ENCODE data around the gene TPRG1L.

The TPRG1L gene

GRCh38 chr1:3660704-3661103, 35.9 kb downstream of the TPRG1L start:
- DNase-seq: no peak

DNA sequence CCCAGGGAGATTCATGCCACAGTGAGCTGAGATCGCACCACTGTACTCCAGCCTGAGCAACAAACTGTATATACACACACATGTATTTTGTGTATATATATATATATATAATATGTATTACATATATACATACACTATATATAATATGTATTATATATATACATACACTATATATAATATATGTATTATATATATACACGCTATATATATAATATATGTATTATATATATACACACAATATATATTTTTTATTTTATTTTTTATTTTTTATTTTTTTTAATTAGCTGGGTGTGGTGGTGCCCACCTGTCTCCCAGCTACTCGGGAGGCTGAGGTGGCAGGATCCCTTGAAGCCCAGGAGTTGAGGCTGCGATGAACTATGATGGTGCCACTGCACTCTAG, 36.8 kb downstream of the TPRG1L start:
- no peak for DNase-seq

DNA sequence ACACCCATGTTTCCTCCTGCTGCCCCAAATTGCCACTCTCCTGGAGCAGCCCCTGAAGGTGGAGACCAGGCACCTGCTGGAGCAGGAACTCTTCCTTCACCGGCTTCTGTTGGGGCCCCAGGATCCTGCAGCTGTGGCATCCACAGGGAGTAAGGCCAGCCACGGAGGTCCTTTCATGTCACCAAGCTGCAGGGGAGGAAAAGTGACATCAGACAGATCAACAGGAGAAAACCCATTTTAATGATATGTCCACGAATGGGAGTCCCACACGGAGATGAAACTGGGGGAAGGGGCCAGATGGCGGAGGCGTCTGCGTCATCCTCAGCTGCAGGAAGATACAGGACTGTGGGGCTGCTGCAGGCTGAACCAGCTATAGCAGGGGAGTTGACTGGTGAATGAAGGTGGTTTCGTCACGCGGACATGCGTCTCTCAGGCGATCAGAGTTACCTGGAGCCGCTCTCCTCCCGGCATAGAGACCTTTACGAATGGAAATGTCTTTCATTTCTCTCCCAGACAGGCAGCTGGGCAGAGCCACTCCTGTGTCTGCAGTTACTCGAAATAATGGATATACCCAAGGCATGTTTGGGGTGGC, 37.4 kb downstream of the TPRG1L start:
- no peak for DNase-seq

DNA sequence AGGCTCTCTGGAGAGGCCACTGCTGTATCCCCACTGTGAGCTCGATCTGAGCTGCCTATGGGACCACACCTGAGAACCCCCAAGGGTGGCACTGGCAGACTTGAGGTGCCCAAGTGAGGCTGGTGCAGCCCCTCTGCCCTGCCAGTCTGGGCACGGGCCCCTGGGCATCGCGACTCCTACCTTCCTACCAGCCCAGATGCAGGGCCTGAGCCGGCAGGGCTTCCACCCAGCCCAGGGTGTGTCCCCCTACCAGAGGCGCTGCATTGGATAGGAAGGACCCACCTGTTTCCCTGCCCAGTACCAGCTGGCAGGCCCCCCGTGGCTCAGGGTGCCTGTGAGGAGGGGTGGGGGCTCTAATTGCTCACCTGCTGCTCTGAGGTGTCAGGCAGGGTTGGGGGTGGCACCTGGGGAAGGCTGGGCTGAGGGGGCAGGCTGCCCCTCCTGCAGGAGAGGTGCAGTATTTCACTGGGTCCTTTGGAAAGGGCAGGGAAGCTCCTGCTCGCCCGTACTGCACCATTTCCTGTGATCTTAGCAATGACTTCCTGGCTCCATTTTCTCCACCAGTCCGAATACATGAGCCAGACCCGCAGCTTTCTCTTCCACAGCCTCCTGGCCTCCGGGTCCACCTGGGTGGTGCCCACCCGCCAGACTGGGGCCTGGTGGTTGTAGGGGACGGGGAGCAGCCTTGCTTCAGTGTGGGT, 39.3 kb downstream of the TPRG1L start:
- DNase-seq: no peak

DNA sequence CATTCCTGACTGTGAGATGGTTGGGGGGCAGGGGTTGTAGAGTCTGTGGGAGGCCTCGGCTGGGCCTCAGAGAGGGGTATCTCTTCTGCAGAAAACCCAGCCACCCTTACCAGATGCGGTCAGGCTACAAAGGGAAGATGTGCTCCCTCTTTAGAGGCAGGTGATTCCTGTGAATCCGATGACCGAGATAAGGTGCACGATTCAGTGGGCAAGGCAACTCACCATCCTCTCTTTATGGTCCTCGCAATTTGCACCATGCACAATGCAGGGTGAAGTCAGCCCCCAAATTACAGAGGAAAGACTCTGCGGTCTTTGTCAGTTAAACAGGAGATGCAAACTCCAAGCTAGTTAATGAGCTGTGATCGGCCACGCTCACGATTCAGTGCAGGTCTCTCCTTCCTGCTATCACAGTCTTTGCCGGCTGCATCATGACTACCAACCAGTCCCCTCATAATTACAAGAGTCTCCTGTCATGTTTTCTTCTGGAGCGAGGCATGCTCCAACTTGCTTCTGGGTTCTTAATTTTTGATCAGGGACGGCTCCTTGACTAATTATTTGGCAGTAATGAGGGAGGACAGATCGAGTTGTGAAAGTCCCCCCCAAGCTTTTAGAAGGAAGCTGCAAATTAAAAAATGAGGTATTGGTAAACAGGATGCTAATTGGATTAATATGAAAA, 40.0 kb downstream of the TPRG1L start:
- no peak for DNase-seq

GRCh38 chr1:3668148-3668547, 43.3 kb downstream of the TPRG1L start:
- no peak for DNase-seq

DNA sequence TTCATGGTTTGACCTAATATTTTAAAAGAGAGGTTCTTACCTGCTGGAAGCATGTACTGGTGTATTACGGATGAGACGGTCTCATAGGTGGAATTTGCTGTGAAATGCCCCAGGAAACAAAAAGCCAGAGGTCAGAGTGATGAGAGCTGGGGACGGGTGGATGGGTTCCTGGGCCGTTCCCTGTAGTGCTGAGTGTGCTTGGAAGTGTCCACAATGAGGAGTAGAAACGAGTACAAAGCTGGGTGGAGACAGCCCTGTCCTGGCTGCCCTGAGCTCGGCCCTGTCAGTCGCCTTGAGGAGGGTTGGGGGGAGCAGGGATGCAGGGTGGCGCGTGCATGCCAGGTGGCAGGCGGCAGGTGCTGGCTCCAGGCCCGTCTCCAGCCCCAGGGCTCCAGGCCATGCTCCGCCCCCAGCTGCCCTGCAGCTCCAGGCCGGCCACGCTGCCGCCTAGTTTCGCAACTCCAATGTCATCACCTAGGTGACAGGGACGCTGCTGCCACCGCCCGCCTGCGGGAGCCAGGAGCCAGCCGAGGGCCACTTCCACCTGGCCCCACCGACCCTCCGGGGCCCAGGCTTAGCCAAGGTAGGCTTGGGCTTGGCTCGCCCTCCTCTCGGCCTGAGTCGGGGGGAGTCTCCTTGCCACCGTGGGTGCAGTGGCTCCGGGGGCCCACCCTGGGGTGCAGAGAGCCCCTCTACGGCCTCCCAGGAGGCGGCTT, 43.9 kb downstream of the TPRG1L start:
- DNase-seq: peak in 21 of 56 donors; percentile 3 to 59 (median 30)

DNA sequence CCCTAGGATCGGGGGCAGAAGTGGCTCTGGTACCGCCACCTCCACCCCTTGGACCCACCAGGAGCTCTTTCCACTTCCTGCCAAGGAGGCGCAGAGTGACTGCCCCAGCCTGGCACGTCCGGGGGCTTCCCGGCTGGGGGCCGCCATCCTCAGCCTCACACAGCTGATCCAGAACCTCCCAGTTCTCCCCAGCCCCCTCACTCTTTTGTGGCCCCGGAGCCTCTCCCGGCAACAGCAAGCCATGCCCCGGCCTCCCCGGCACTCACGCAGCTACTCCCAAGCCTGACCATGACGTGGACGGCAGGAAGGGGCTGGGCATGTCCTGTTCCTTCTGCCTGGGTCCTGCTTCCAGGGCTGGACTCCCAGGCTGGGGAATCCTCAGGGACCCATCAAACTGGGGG, 44.6 kb downstream of the TPRG1L start:
- DNase-seq: no peak

DNA sequence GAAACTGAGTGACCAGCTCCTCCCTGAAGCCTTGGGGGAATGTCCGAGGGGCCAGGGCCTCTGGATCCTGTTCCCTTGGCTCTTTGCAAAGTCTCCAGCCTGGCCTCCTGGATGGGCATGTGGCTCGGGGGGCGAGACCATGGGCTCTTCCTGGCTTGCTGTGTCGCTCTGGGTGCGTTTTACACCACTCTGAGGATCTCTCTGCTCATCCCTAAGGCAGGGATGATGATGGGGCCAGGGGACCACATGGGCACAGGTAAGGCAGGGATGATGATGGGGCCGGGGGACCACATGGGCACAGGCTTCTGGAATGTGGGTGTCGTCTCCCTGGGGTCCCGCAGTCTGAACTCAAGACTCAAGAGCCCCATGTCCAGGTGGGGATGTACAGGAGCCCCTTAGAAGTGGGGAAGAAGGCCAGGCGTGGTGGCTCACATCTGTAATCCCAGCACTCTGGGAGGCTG, 45.2 kb downstream of the TPRG1L start:
- no peak for DNase-seq

GRCh38 chr1:3670823-3671265, 46.0 kb downstream of the TPRG1L start:
- no peak for DNase-seq

GRCh38 chr1:3671371-3672180, 46.8 kb downstream of the TPRG1L start:
- no peak for DNase-seq

- DNase-seq: no peak
These were observed 47.6 kb downstream of the TPRG1L start for GRCh38 chr1:3672231-3672970.

DNA sequence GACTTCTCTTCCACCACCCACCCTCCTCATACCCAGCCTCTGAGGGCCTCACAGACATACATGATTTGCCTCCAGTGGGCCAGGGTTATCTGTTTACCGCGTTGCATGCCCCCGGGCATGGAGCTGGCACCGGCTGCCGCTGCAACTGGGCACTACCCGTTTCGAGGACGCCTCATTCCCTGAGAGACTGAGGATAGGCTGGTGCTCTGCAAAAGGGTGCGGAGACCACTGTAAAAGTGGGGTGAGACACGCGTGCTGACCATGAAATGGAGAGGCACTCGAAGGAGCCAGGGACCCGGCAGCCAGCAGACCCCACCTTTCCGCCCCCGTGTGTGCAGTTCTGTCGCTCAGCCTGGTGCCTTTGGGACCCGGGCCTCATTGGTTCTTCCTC, 48.2 kb downstream of the TPRG1L start:
- DNase-seq: no peak

DNA sequence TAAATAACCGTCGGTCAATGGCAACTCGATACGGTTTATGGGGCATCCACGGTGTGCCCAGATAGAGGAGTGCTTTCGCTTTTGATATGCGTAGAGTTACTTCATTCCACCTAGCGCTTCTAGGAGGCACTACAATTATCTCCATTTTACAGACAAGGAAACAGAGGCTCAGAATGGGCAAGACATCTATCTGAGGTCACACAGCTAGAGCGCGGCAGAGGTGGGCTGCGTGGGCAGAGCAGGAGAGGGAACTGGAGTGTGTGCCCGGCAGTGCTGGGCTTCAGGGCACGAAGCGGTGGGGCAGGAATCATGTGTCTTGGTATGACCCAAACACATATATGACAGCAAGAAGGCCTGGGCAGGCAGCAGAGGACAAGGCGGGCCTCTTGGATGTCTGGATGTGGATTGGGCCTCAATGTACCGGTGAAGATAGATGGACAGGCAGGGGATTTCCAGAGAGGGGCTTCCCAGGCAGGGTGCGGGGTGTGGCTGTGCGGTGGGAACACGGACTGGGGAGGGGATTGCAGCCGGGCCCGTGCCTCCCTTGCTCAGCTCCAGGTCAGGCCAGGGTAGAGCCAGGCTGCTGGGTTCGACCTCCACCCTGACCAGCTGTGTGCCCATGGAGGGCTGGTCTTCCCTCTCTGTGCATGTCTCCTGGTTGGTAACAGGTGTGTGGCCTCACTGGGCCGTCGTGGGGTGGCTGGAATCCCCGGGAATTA, 48.7 kb downstream of the TPRG1L start:
- no peak for DNase-seq

- DNase-seq: no peak
These were observed 49.6 kb downstream of the TPRG1L start for GRCh38 chr1:3674100-3675094.

GRCh38 chr1:3675436-3675835, 50.6 kb downstream of the TPRG1L start:
- DNase-seq: no peak

- no peak for DNase-seq
These were observed 52.0 kb downstream of the TPRG1L start for GRCh38 chr1:3676581-3677470.

Measured in amygdala (tissue), 56 donors.